ENCODE results near the gene RBM12.

DNA sequence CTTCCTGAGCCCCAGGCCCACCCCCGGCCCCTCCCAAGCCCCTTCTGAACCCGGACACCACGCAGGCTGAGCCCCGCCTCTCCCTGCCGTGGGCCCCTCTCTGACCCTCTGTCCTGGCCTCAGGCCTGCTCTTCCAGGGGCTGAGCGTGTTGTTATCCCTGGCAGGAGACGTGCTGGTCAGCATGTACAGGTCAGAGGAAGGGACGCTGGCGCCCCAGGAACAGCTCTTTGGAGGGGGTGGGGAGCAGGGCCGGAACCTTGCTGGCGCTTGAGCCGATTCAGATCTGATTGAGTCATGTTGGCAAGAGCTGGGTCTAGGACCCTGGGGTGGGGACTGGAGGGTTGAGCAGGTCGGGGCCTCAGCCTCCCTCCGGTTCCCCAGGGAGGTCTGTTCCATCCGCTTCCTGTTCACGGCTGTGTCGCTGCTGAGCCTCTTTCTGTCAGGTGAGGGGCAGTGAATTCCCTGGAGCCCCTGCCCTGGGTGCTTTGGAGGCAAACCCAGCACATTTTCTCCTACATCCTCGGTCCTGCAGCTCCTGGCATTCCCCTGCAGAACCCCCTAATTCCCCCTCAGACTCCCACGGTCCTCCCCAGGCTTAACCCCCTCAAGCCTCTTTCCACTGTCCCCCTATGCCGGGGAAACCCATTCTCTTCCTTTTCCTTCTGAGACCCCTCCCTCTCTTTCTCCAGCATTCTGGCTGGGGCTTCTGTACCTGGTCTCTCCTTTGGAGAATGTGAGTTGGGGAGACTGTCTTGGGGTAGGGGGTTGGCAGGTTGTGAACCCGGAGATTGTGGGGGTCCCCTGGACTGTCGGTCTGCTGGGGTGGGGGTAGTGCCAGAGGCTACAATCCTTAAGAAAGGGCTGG, 47.1 kb downstream of the RBM12 start:
- TF ChIP-seq, protein P1, sequence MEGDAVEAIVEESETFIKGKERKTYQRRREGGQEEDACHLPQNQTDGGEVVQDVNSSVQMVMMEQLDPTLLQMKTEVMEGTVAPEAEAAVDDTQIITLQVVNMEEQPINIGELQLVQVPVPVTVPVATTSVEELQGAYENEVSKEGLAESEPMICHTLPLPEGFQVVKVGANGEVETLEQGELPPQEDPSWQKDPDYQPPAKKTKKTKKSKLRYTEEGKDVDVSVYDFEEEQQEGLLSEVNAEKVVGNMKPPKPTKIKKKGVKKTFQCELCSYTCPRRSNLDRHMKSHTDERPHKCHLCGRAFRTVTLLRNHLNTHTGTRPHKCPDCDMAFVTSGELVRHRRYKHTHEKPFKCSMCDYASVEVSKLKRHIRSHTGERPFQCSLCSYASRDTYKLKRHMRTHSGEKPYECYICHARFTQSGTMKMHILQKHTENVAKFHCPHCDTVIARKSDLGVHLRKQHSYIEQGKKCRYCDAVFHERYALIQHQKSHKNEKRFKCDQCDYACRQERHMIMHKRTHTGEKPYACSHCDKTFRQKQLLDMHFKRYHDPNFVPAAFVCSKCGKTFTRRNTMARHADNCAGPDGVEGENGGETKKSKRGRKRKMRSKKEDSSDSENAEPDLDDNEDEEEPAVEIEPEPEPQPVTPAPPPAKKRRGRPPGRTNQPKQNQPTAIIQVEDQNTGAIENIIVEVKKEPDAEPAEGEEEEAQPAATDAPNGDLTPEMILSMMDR (IDR thresholded peaks at IDR 0.05; ENCODE audit: low read depth, low read length, missing input control) = peak; percentile 27
- TF ChIP-seq TAF1 (conservative IDR thresholded peaks at IDR 0.05) (no peak), JUND (IDR thresholded peaks at IDR 0.05) (no peak)

All from liver (tissue), 3 donors.